ENCODE data around the gene ARMH3.
"Not testable (repeated sequence)": the region's sequence is repeated elsewhere in the genome, so short reads cannot be mapped to it uniquely, and the experiment has no call there.

Gene ARMH3

DNA sequence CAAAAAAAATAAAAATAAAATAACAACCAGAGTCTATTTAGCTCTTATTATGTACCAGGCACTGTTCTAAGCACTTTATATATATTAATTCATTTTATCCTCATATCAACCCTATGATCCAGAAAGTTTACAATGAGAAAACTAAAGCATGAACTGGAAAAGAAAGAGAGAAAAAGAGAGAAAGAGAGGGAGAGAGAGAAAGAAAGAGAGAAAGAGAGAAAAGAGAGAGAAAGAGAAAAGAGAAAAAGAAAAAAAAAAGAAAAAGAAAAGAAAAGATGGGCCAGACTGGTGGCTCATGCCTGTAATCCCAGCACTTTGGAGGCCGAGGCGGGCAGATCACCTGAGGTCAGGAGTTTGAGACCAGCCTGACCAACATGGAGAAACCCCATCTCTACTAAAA is 9.9 kb downstream of the ARMH3 start:
- DNase-seq (ENCODE audit: low spot score) = no peak

DNA sequence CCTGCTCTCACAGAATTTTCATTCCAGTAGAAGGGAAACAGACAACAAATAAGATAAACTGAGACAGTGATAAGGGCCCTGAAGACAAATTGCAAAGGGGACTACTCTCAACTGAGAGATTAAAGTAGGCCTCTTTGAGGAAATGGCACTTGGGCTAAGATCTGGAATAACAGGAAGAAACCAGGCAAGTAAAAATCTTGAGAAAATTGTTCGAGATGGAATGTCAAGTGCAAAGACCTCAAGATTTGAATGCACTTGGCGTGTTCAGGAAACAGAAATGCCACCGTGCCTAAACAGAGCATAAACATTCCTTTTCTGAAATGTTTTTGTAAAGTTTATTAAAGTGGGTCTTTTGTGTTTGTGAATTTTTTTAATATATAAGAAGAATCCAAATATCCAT is 10.7 kb downstream of the ARMH3 start:
- no peak for DNase-seq (ENCODE audit: low spot score)

DNA sequence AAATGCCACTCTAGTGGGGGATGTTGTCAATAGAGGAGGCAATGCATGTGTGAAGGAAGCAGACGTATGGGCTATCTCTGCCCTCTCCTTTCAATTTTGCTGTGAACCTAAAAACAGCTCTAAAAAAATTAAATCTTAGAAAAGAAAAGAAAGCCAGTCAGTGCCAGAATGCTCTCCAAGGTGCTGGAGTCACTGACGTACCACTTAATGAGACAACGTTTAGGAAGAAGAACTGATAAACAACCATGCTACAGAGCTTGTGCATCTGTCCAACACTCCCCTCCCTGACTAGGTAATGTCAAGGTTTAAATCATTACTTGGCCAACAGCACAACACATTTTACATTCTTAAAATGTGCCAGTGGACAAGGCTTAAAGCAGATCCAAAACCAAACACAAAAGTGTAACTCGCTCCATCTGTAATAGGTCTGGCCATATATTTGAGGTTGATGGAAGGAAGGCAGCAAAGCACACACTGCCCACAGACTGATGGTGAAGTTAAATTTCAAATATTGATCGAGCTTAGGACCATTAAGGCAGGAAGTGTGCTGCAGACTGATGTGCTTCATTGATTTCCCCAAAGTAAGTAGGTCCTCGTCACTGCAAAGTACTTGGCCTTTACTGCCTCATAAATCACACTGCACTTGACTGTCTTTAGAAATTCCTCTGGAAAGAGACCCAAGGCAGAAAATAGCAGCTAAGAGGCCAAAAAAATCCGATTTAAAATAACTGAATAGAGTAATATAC is 15.5 kb downstream of the ARMH3 start:
- no peak for DNase-seq (ENCODE audit: low spot score)

- no peak for DNase-seq (ENCODE audit: low spot score)
Measured at GRCh38 chr10:102038410-102038809, 17.6 kb downstream of the ARMH3 start.

- not testable (repeated sequence) for DNase-seq (ENCODE audit: low spot score)
Measured at GRCh38 chr10:102035807-102036206, 20.2 kb downstream of the ARMH3 start.

- DNase-seq (ENCODE audit: low spot score) = no peak
Measured at GRCh38 chr10:102033787-102034186, 22.2 kb downstream of the ARMH3 start.

DNA sequence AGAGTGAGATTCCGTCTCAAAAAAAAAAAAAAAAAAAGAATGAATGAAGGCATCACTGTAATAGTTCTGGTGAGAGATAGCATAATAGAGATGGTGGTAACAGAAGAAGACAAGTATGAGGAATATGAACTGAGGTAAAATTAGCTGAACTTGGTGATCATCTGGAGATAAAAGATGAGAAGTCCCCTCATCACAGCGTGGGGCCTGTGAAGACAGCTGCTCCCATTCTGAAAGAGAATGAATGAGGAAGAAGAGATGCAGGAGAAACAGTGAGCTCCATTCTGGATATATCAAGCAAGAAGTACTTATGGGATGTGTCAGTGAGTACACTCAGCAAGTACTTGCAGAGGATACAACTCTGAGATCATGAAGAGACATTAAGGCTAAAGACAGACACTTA is 28.7 kb downstream of the ARMH3 start:
- no peak for DNase-seq (ENCODE audit: low spot score)

GRCh38 chr10:102024799-102025198 is 31.2 kb downstream of the ARMH3 start:
- no peak for DNase-seq (ENCODE audit: low spot score)

DNA sequence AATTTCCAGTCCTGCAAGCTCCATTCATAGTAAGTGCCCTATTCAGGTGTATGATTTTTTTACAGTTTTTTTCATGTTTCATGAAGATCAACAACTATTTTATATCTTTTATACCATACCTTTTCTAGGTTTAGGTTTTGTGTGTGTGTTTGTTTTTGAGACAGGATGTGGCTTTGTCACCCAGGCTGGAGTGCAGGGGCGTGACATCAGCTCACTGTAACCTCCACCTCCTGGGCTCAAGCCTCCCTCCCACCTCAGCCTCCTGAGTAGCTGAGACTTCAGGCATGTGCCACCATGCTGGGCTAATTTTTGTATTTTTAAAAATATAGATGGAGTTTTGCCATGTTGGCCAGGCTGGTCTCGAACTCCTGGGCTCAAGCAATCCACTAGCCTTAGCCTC is 35.0 kb downstream of the ARMH3 start:
- DNase-seq (ENCODE audit: low spot score) = no peak

DNA sequence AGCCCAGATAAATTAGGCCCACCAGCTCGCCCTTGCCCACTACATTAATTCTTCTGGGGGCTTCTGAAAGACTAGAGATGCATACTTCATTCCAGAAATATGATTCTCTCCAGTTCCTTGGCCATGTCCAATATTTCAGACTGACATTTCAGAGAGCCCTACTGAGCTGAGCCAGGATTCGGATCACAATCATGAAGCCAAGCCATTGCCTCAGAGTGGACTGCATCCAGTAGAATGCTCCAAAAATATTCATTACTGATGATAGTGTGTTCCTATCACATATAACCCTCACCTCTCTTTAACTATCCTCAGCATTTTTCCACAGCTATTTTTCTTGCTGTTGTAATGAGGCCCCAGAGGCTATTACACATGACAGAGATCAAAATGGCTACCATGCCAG is 38.7 kb downstream of the ARMH3 start:
- DNase-seq (ENCODE audit: low spot score) = no peak

GRCh38 chr10:102016416-102016815 is 39.6 kb downstream of the ARMH3 start:
- DNase-seq (ENCODE audit: low spot score) = no peak

GRCh38 chr10:102010961-102011360 is 45.0 kb downstream of the ARMH3 start:
- no peak for DNase-seq (ENCODE audit: low spot score)

GRCh38 chr10:102009801-102010425 is 46.1 kb downstream of the ARMH3 start:
- DNase-seq (ENCODE audit: low spot score) = peak; percentile 89

DNA sequence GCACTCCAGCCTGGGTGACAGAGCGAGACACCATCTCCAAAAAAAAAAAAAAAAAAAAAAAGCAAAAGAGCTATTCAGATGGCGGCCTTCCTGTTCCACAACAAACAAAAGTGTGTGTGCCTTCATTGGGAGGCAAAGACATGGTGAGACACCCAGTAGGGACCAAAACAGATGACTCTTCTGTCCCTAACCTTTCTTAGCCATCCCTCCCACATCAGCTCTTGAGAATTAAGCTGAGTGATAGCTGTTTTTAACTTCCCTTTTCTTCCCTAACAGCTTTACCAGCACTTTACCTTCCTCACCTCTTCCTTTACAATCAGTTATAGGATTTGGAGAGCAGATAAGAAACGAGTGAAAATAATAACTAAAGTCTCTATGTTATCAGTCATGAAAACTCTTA is 48.2 kb downstream of the ARMH3 start:
- no peak for DNase-seq (ENCODE audit: low spot score)

GRCh38 chr10:102007031-102007430 is 48.9 kb downstream of the ARMH3 start:
- DNase-seq (ENCODE audit: low spot score) = not testable (repeated sequence)

GRCh38 chr10:102004376-102004775 is 51.6 kb downstream of the ARMH3 start:
- DNase-seq (ENCODE audit: low spot score) = no peak

DNA sequence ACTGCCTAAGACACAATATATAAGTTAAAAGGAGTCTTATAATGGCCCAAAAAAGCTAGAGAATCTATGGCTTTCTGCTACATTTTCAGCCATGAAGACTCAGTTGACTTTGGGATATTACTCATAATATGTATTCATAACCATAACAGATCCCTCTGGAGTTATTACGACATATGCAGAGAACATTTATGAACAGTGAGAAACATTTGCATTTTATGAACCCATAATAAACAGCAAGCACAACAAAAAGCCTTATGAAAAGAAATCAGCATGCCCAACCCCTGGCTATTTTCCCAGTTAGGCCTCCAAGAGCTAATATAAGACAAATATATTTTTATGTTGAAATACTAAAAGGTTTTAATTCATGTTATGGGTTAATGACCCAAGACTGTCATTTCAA is 52.4 kb downstream of the ARMH3 start:
- no peak for DNase-seq (ENCODE audit: low spot score)

GRCh38 chr10:102001435-102002068 is 54.4 kb downstream of the ARMH3 start:
- peak; percentile 31 for DNase-seq (ENCODE audit: low spot score)

DNA sequence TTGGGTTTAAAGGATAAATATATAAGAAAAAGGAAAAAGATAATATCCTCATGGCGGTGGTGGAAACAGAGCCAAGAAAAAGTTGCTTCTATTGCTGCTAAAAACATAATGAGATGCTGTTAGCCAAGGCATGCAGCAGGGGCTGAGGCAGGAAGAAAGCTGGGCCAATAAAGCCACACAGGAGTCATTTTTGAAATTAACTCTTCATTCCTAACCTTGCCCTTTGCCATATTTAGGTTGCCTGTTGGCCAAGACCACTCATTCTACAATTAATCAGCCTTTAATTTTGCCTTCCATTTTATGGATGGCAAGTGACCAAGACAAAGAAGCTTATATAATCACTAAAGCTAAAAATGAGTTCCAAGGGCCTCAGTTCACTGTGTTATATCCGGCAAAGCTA is 58.2 kb downstream of the ARMH3 start:
- no peak for DNase-seq (ENCODE audit: low spot score)

GRCh38 chr10:101995451-101996063 is 60.4 kb downstream of the ARMH3 start:
- DNase-seq (ENCODE audit: low spot score) = no peak

GRCh38 chr10:101993651-101994200 is 62.2 kb downstream of the ARMH3 start:
- DNase-seq (ENCODE audit: low spot score) = no peak

DNA sequence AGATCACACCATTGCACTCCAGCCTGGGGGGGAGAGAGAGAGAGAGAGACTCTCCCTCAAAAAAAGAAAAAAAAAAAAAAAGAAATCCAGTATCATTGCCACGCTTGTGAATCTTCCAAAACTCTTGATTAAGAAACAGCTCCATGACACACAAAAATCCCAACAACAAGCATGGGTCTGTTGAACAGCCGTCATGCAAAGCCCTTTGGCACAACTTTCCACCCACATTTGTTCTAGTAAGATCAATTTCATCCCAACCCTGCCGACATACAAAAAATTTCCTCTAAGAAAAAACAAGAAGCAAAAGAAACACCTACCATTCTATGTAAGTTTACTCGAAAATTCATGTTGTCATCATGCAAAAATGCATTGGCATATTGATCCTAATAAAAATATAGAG is 62.8 kb downstream of the ARMH3 start:
- no peak for DNase-seq (ENCODE audit: low spot score)

DNA sequence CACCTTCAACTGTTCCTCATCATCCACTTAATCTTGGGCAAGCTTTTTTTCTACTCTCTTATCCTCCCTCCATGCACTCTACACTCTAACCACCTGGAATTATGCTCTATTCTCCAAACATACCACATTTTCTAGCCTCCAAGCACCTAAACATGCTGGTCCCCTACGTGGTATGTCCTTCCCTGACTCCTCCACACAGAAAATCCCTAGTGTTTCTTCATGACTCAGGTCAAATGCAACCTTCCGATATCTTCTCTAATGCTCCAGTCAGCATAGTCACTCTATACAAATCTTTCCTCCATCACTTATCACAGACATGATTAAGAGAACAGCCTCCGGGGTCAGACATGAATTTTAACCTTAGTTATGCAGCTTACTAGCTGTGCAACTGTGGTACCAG is 68.8 kb downstream of the ARMH3 start:
- DNase-seq (ENCODE audit: low spot score) = no peak
